Upper lobe of left lung (tissue), 4 donors: ENCODE results near the gene TSPOAP1.

ENCODE experiments used
- EP300 ChIP-seq, 4 donors: sonication (generic); formaldehyde crosslinking; IDR thresholded peaks; one replicate each; pipeline ENCODE4 v1.5.1; 2017; ENCODE audit warnings: antibody characterized with exemption in 4 of 4, control low read depth in 2 of 4
- TF ChIP-seq, protein P1 (sequence below), 6 experiments: fragments of 450-650 bp in 4 of 6; fragments of 200-600 bp in 2 of 6; sonication (generic) in 2 of 6; IDR thresholded peaks; one replicate each; pipeline ENCODE4 v1.5.1; 2016 to 2019; ENCODE audit warnings: antibody characterized with exemption in 6 of 6

DNA sequence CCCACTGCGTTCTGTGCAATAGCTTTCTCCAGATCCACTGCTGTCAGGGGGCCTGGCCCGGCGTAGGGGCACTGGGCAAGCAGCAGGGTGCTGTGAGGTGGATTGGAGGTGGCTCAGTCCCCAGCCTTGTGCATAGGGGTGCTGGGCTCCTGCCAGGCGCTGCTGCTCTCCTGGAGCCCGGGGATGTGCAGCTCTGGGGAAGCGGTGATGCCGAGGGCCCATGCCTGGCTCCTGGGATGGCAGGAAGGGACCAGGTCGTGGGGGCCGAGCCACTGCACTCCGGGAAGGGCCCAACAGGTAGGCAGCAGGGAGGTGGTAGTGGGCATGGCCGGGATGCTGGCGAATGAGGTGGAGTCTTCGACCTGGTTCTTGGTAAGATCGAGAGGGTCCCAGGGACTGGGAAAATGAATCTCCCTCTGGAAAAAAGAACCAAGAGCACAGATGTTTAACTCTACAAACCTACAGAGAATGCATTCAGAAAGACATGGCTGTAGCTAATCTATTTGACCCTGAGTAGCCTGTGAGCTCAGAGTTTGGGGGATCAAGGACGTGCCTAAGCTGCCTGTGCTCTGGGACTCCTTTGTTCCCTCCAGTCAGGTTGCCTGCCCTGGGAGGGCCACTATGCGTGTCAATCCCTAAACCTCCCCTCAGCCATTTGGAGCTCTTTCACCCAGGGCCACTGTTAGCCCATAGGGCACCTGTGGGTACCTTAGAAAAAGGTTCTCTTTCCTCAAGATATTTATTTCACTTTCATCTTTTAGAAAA, 30.0 kb upstream of the TSPOAP1 start:
- TF ChIP-seq EP300 (IDR thresholded peaks at IDR 0.05) = no peak
- TF ChIP-seq, protein P1, sequence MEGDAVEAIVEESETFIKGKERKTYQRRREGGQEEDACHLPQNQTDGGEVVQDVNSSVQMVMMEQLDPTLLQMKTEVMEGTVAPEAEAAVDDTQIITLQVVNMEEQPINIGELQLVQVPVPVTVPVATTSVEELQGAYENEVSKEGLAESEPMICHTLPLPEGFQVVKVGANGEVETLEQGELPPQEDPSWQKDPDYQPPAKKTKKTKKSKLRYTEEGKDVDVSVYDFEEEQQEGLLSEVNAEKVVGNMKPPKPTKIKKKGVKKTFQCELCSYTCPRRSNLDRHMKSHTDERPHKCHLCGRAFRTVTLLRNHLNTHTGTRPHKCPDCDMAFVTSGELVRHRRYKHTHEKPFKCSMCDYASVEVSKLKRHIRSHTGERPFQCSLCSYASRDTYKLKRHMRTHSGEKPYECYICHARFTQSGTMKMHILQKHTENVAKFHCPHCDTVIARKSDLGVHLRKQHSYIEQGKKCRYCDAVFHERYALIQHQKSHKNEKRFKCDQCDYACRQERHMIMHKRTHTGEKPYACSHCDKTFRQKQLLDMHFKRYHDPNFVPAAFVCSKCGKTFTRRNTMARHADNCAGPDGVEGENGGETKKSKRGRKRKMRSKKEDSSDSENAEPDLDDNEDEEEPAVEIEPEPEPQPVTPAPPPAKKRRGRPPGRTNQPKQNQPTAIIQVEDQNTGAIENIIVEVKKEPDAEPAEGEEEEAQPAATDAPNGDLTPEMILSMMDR (IDR thresholded peaks at IDR 0.05) = no peak
